Measurements from ENCODE around the gene CACNG7.

- TF ChIP-seq CTCF (conservative IDR thresholded peaks at IDR 0.05; ENCODE audit: low read length): no peak
- TF ChIP-seq EZH2phosphoT487 (IDR thresholded peaks at IDR 0.05; ENCODE audit: borderline replicate concordance, low read depth, low read length): no peak
These were observed 29.7 kb upstream of the CACNG7 start for GRCh38 chr19:53879140-53880081.

Data from OCI-LY7 (cell line).